A549 (cell line): Measurements from ENCODE around the gene SOX11. TPM values are rescaled to one million over a fixed set of nuclear protein-coding genes. Genes with fewer than 3 reads are reported as not detected.

Source experiments
- ATAC-seq, 2 experiments: fragments of 200-7000 bp in 1 of 2; fragments of >200 bp in 1 of 2; cut with Nextera tagmentation in 1 of 2; cut with Tn5 transposase in 1 of 2; 3 replicates each; pipeline versions ENCODE4 v1.8.0 to v1.9.1; 2018 to 2020; ENCODE audit warnings: mild to moderate bottlenecking in 1 of 2, moderate library complexity in 1 of 2
- CTCF ChIA-PET: fragments of 300-600 bp; sonication (Branson Sonifier 250); formaldehyde crosslinking; extraction: SDS; loops from one replicate; lab custom pipeline; 2021; ENCODE audit warnings: antibody characterized with exemption, inconsistent platforms; lab: Yijun Ruan, JAX
- POLR2A ChIA-PET: fragments of 350-600 bp; formaldehyde crosslinking; extraction: SDS; loops from one replicate; lab custom pipeline; 2021; ENCODE audit warnings: antibody characterized with exemption, inconsistent platforms; lab: Yijun Ruan, JAX
- DNase-seq, 2 experiments: peaks; one replicate each; pipeline versions ENCODE4 v3.0.0 to v3.0.0-alpha.2; 2011 to 2016; ENCODE audit warnings: low read depth in 1 of 2, low spot score in 1 of 2
- FAIRE-seq: peaks from 2 replicates; lab custom pipeline; 2011; peaks lifted over from hg19 to GRCh38; lab: Jason Lieb, UNC
- H3K27ac ChIP-seq, 2 experiments: fragments of >200 bp; sonication (Bioruptor Twin); formaldehyde crosslinking; 3 replicates each; pipeline ENCODE4 v1.5.1; 2016 to 2017
- H3K4me1 ChIP-seq: fragments of >200 bp; sonication (Bioruptor Twin); formaldehyde crosslinking; 3 replicates; pipeline ENCODE4 v1.6.1; 2016
- H3K4me2 ChIP-seq: fragments of >200 bp; sonication (Bioruptor Twin); formaldehyde crosslinking; 3 replicates; pipeline ENCODE4 v1.6.1; 2016
- H3K4me3 ChIP-seq: fragments of >200 bp; sonication (Bioruptor Twin); formaldehyde crosslinking; 3 replicates; pipeline ENCODE4 v1.5.1; 2016
- H3K9me3 ChIP-seq: fragments of >200 bp; sonication (Bioruptor Twin); formaldehyde crosslinking; 3 replicates; pipeline ENCODE4 v1.6.1; 2016
- BCL3 ChIP-seq: fragments of >200 bp; sonication (Bioruptor Twin); formaldehyde crosslinking; IDR thresholded peaks from 3 replicates; pipeline ENCODE4 v1.6.1; 2016
- BHLHE40 ChIP-seq: IDR thresholded peaks from 2 replicates; pipeline ENCODE4 v1.6.1; 2012; ENCODE audit warnings: low read depth, low read length, inconsistent platforms
- CBX2 ChIP-seq: fragments of 200-600 bp; sonication (generic); IDR thresholded peaks from 2 replicates; pipeline ENCODE4 v1.6.1; 2016; ENCODE audit warnings: low read depth, mild to moderate bottlenecking, borderline replicate concordance
- CEBPB ChIP-seq, 2 experiments: fragments of >200 bp in 1 of 2; sonication (Bioruptor Twin) in 1 of 2; formaldehyde crosslinking in 1 of 2; IDR thresholded peaks; 2 replicates each; pipeline ENCODE4 v1.6.1; 2012 to 2016
- ELK1 ChIP-seq: fragments of 150-350 bp; IDR thresholded peaks from 2 replicates; pipeline ENCODE4 v1.6.1; 2014; ENCODE audit warnings: low read depth, mild to moderate bottlenecking, low read length
- ESRRA ChIP-seq: fragments of 150-350 bp; IDR thresholded peaks from 2 replicates; pipeline ENCODE4 v1.6.1; 2014; ENCODE audit warnings: mild to moderate bottlenecking, low read length, borderline replicate concordance
- HDAC2 ChIP-seq: fragments of 200-600 bp; sonication (generic); IDR thresholded peaks from 2 replicates; pipeline ENCODE4 v1.6.1; 2016
- HOXB13 ChIP-seq: fragments of 250-450 bp; sonication (Bioruptor Pico); IDR thresholded peaks from 2 replicates; pipeline ENCODE4 v1.5.0; 2020; ENCODE audit warnings: low read depth, mild to moderate bottlenecking, moderate library complexity
- HOXB5 ChIP-seq: fragments of 250-450 bp; sonication (Bioruptor Pico); IDR thresholded peaks from 2 replicates; pipeline ENCODE4 v1.5.0; 2020; ENCODE audit warnings: mild to moderate bottlenecking, moderate library complexity
- JUN ChIP-seq, 2 experiments: fragments of >200 bp; sonication (Bioruptor Twin); formaldehyde crosslinking; IDR thresholded peaks; 2 replicates in 1 of 2; 3 replicates in 1 of 2; pipeline ENCODE4 v1.6.1; 2016 to 2017
- JUNB ChIP-seq: fragments of >200 bp; sonication (Bioruptor Twin); formaldehyde crosslinking; IDR thresholded peaks from 2 replicates; pipeline ENCODE4 v1.6.1; 2016
- KDM5A ChIP-seq: fragments of 200-600 bp; sonication (generic); IDR thresholded peaks from 2 replicates; pipeline ENCODE4 v1.6.1; 2016; ENCODE audit warnings: antibody characterized with exemption, mild to moderate bottlenecking
- MAZ ChIP-seq: fragments of 150-350 bp; IDR thresholded peaks from 2 replicates; pipeline ENCODE4 v1.6.1; 2014; ENCODE audit warnings: antibody characterized with exemption, low read depth, low read length, borderline replicate concordance
- MYC ChIP-seq: IDR thresholded peaks from 2 replicates; pipeline ENCODE4 v1.6.1; 2012; ENCODE audit warnings: mild to moderate bottlenecking, inconsistent platforms, low read length, improper control_type of control experiment, borderline replicate concordance
- NPAS2 ChIP-seq: fragments of 250-450 bp; sonication (Bioruptor Pico); IDR thresholded peaks from 2 replicates; pipeline ENCODE4 v1.8.0; 2022; ENCODE audit warnings: mild to moderate bottlenecking, moderate library complexity, borderline replicate concordance
- NR3C1 ChIP-seq: fragments of >200 bp; sonication (Bioruptor Twin); formaldehyde crosslinking; IDR thresholded peaks from 3 replicates; pipeline ENCODE4 v1.6.1; 2017
- POLR2A ChIP-seq: IDR thresholded peaks from 2 replicates; pipeline ENCODE4 v1.6.1; 2012; ENCODE audit warnings: mild to moderate bottlenecking, low read length
- POLR2AphosphoS2 ChIP-seq: conservative IDR thresholded peaks from 2 replicates; pipeline ENCODE4 v1.6.1; 2012; ENCODE audit warnings: low read length, improper control_type of control experiment, inconsistent platforms
- RCOR1 ChIP-seq: fragments of 150-350 bp; IDR thresholded peaks from 2 replicates; pipeline ENCODE4 v1.6.1; 2014; ENCODE audit warnings: antibody characterized with exemption, low read length, low read depth
- RNF2 ChIP-seq: fragments of 200-600 bp; sonication (generic); IDR thresholded peaks from 2 replicates; pipeline ENCODE4 v1.6.1; 2016; ENCODE audit warnings: low read depth, mild to moderate bottlenecking, antibody characterized with exemption, moderate library complexity, borderline replicate concordance
- SREBF2 ChIP-seq: fragments of 450-650 bp; IDR thresholded peaks from 2 replicates; pipeline ENCODE4 v1.6.1; 2014; ENCODE audit warnings: mild to moderate bottlenecking, moderate library complexity
- TFCP2L1 ChIP-seq: fragments of 250-450 bp; sonication (Bioruptor Pico); IDR thresholded peaks from 2 replicates; pipeline ENCODE4 v1.5.0; 2021; ENCODE audit warnings: mild to moderate bottlenecking
- TP53 ChIP-seq: fragments of 250-450 bp; sonication (Bioruptor Pico); IDR thresholded peaks from 2 replicates; pipeline ENCODE4 v1.5.0; 2021; ENCODE audit warnings: mild to moderate bottlenecking, moderate library complexity
- ZNF302 ChIP-seq: fragments of 250-450 bp; sonication (Bioruptor Pico); IDR thresholded peaks from 2 replicates; pipeline ENCODE4 v1.9.0; 2021; ENCODE audit warnings: inconsistent platforms, mild to moderate bottlenecking, moderate library complexity
- WGBS: methylation state at CpG from one replicate; pipeline ENCODE4 v1.1.6; 2017; ENCODE audit errors: missing lambda C conversion rate; 5-methylcytosine and 5-hydroxymethylcytosine counted together
- polyA plus RNA-seq, 4 experiments: library from polyadenylated mRNA; depleted of rRNA in 3 of 4; stranded (reverse); fragments of >200 nt; fragmentation: RNase III in 1 of 4; extraction: RNeasy Plus Mini Kit Qiagen cat#74134 plus additional on column Dnase treatment in 1 of 4; gene quantifications; 2 replicates in 3 of 4; 3 replicates in 1 of 4; pipeline ENCODE4 v1.2.3, GENCODE V29; 2011 to 2017
- TF ChIP-seq, protein P1 (sequence below): IDR thresholded peaks from 2 replicates; pipeline ENCODE4 v1.6.1; 2012

SOX11 gene
- polyA plus RNA-seq, 2 of the 4 experiments (the other 2 are of a cell fraction): not detected

DNA sequence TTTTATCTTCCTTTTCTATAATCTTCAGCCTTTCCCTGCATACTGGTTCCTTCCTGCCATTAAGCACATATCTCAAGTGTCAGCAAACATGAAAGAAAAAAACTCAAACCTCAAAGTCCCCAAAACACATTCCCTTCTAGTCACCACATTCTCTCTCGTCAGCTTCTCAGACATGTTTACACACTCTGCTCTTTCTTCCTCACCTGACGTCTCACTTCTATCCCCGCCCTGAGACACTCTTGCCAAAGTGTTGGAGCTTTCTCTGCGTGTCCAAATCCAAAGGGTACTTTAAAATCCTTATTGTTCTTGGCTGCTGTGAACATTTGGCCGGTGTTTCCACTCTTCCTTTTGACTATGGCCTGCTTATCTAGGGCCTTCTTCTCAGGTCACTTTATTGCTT, 47.9 kb downstream of the SOX11 start:
- CTCF ChIA-PET: no interaction called here
- POLR2A ChIA-PET: no interaction called here
- TF ChIP-seq HOXB13 (no peak), MYC (no peak), POLR2AphosphoS2 (no peak), HOXB5 (CRISPR knock-in tag) (no peak), CBX2 (no peak), NPAS2 (CRISPR knock-in tag) (no peak), CEBPB (IDR thresholded peaks at IDR 0.05) (no peak), KDM5A (no peak), RCOR1 (no peak), BHLHE40 (no peak), TFCP2L1 (CRISPR knock-in tag) (no peak), ZNF302 (CRISPR knock-in tag) (no peak)
- H3K4me3 ChIP-seq: no peak overlapping the region
- ATAC-seq (no peak), FAIRE-seq (no peak), DNase-seq (no peak)
- no peaks in the 10 kb centered on the region for H3K9me3 ChIP-seq
- WGBS: under 1% methylated on average over 5 of the region's 5 CpGs
- no peak overlapping the region for H3K4me2 ChIP-seq
- no peak overlapping the region for H3K27ac ChIP-seq
- H3K4me1 ChIP-seq: no peaks in the 10 kb centered on the region

DNA sequence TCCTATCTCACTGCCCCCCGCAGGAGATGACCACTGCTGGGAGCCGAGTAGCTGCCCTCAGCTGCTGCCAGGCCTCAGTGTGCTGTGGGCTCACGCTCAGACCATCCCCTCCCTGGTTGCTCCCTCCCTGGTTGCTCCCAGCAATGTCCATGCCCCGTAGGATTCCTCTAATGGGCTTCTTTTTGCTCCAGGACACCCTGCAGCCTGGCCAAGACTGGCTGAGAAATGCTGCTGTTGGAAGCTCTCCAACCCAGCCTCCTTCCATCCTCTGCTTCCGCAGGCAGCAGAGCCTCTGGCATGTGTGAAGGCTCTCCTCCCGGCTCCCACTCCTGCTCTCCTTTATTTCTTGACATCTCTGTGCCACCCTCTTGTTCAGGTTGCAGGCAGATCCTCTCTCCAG, 48.6 kb downstream of the SOX11 start:
- POLR2A ChIA-PET: no interaction called here
- Histone ChIP-seq H3K4me2 (no peak overlapping the region), H3K4me3 (no peak overlapping the region), H3K27ac (no peak overlapping the region), H3K4me1 (no peaks in the 10 kb centered on the region), H3K9me3 (no peaks in the 10 kb centered on the region)
- DNase-seq (no peak), FAIRE-seq (no peak), ATAC-seq (no peak)
- TF ChIP-seq, protein P1, sequence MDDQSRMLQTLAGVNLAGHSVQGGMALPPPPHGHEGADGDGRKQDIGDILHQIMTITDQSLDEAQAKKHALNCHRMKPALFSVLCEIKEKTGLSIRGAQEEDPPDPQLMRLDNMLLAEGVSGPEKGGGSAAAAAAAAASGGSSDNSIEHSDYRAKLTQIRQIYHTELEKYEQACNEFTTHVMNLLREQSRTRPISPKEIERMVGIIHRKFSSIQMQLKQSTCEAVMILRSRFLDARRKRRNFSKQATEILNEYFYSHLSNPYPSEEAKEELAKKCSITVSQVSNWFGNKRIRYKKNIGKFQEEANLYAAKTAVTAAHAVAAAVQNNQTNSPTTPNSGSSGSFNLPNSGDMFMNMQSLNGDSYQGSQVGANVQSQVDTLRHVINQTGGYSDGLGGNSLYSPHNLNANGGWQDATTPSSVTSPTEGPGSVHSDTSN: no peak
- TF ChIP-seq MYC: no peak
- TF ChIP-seq MAZ: no peak
- no peak for TF ChIP-seq JUNB
- TF ChIP-seq RNF2: no peak
- no peak for TF ChIP-seq ZNF302 (CRISPR knock-in tag)
- no peak for TF ChIP-seq HDAC2
- no peak for TF ChIP-seq CEBPB (IDR thresholded peaks at IDR 0.05)
- no peak for TF ChIP-seq POLR2A
- no peak for TF ChIP-seq JUN (IDR thresholded peaks at IDR 0.05)
- TF ChIP-seq NR3C1: no peak
- TF ChIP-seq CBX2: no peak
- no peak for TF ChIP-seq SREBF2
- no peak for TF ChIP-seq KDM5A
- no peak for TF ChIP-seq NPAS2 (CRISPR knock-in tag)
- TF ChIP-seq TP53: no peak
- TF ChIP-seq ESRRA: no peak
- no peak for TF ChIP-seq ELK1
- TF ChIP-seq BCL3: no peak
- CTCF ChIA-PET: no interaction called here
- 11% methylated on average over 6 of the region's 6 CpGs for WGBS
